HG02759 (cell line): ENCODE results near the gene TELO2.
"Not testable (repeated sequence)": the region's sequence is repeated elsewhere in the genome, so short reads cannot be mapped to it uniquely, and the experiment has no call there.

ENCODE experiments used
- ATAC-seq: cut with Tn5 transposase; IDR thresholded peaks from one replicate; pipeline ENCODE4 v1.9.1; 2021; ENCODE audit warnings: mild to moderate bottlenecking, moderate library complexity; ENCODE audit not compliant: unreplicated experiment

Gene TELO2

DNA sequence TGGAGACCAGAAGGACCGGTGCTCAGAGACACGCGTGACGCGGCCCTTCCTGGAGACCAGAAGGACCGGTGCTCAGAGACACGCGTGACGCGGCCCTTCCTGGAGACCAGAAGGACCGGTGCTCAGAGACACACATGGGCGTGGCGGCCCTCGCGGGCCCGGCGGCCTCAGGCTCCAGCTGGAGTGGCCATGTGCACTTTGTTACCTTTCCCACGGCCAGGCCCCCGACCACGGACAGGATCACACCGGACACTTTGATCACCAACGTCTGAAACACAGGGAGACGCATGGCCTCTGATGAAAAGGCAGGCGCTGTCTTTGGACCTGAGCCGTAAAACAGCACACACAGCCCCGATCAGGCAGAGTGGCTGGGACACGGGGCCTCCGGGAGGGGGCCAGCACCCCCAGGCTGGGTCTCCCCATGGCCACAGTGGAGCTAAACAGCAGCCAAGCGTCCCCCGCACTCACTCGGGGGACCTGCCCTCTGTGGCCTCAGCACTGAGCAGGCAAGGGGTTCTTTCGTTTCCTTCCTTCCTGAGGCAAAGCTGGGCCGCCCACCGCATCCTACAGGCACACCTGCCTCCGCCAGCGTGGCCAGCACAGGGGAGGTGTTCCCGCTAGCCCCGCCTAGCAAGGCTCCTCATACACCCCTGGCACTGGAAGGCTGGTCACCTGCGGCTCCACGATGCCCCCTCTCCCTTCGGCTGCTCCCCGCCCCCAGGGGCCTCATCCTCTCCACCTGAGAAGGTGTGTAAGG lies 35.5 kb upstream of the TELO2 start:
- ATAC-seq = no peak

DNA sequence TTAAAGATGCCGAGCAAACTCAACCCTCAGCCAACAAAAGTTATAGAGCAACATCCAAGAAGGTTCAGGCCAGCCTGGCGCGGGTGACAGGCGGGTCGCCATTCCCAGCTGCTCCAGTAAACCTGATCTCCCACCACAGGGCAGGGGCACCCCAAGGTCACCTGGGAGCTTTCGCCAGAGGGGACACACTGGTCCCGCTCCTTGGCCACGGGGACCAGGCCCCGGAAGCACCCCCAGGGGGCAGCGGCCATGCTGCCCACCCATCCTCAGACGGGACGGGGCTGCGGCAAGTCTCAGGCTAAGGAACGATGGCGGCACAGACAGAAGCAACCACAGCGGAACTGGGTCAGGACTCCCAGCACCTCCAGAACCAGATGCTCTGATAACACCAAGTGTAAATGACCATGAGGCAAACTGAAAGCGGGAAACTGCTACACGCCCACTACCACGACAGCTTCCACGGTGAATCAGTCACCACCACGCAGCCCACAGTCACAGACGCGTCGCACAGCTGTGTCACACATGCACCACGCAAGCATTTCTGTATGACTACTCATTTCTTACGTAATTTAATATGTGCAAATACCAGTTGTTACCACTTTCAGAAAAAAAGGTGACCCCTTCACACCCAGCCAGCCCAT lies 34.7 kb upstream of the TELO2 start:
- no peak for ATAC-seq

GRCh38 chr16:1458977-1459341 lies 34.2 kb upstream of the TELO2 start:
- peak; percentile 42 for ATAC-seq

DNA sequence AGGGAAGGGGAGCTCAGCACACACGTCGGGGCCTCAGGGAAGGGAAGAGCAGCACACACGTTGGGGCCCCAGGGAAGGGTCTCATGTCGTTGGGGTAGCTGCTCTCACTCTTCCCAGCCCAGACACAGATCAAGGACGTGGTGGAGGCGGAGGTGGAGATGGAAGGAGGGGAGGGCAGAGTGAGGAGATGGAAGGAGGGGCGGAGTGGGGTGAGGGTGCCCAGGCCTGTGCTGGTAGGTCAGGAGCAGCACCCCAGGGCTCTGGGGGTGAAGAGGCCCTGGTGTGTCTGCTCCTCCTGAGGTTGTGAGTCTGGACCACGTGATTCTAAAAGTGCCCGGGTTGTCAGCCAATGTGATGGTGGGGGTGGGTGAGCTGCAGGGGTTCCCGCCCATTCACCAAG lies 33.2 kb upstream of the TELO2 start:
- no peak for ATAC-seq

GRCh38 chr16:1460602-1461138 lies 32.5 kb upstream of the TELO2 start:
- ATAC-seq = no peak

DNA sequence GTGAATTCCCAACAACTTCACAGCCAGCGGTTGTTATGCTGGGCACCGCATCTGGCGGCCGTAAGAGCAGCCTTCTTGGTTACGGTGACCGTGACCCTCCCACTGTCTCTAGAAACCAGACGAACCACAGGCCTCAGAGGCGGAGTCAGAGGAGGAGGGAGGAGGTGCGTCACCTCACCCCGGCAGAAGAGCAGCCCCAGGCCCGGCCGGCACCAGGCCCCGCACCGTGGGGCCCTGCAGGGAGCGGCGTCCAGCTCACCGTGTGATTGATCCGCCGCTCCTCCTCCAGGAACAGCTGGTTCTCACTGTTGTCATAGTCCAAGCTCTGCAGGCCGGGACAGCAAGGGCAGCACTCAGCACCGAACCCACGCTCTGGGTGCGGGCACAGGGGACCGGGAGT lies 32.0 kb upstream of the TELO2 start:
- no peak for ATAC-seq

DNA sequence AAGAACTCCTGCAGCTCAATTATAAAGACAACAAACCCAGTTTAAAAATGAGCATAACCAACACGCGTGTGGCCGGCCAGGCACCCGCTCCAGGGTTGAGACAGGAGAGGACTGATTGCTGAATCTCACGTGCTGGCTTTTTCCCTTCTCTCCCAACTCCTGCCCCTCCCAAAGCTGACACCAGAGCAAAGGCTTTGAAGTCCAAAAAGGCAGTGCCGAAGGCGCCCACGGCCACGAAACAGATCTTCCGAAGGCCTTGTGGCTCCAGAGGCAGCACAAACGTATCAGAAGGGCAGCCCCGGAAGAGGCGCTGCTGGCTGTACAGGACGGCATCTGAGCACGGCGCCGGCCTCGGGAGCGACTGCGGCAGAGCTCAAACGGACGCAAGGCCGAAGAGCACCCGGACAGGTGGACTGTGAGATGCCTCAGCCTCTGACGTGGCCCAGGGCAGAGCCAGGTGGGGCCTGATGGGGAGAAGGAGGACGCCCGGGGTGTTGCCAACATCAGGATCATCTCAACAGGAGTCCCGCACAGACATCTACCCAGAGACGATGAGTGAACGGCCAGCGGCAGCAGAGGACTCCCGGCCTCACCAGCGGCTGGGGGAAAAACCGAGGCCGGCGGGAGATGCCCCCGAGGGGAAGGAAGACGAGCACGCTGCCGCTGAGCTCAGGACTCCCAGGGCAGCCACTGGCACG lies 28.8 kb upstream of the TELO2 start:
- no peak for ATAC-seq

- no peak for ATAC-seq
These were observed 28.1 kb upstream of the TELO2 start for GRCh38 chr16:1464894-1465566.

DNA sequence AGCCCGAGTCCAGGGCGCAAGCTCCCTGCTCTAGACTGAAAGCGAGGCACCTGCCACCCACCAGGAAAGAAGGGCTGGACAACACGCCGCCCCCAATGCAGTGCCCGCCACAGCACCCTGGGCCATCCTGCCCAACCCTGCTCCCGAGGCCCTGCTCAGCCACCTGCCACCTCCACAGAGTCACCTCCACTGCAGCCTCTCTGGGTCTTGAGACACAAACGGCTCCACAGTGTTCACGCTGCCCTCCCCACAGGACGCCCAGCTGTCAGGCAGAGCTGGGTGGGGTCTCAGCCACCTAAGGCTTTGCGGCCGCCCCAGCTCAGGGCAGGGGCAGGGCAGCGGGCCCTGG lies 27.6 kb upstream of the TELO2 start:
- no peak for ATAC-seq

- ATAC-seq = no peak
These were observed 27.1 kb upstream of the TELO2 start for GRCh38 chr16:1466054-1466453.

GRCh38 chr16:1466968-1467521 lies 26.1 kb upstream of the TELO2 start:
- ATAC-seq = no peak

GRCh38 chr16:1468426-1468810 lies 24.7 kb upstream of the TELO2 start:
- no peak for ATAC-seq

GRCh38 chr16:1469141-1469540 lies 24.0 kb upstream of the TELO2 start:
- ATAC-seq = not testable (repeated sequence)

- no peak for ATAC-seq
These were observed 23.4 kb upstream of the TELO2 start for GRCh38 chr16:1469693-1470201.

- ATAC-seq = no peak
These were observed 22.5 kb upstream of the TELO2 start for GRCh38 chr16:1470481-1471251.

- ATAC-seq = no peak
These were observed 21.5 kb upstream of the TELO2 start for GRCh38 chr16:1471569-1472194.

DNA sequence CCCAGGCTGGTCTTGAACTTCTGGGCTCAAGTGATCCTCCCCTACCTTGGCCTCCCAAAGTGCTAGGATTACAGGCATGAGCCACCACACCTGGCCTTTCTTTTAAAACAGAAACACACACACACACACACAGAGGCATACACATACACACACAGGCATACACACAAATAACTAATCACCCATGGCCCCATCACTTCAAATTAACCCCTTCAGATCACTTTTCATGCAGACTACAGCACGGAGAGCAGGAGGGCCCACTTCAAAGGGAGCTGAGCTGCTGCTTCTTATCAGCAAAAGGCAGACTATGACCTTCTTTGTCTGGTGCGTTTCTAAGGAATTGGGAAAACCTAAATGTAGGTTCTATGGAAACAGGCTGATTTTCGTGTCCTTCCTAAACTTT lies 20.2 kb upstream of the TELO2 start:
- ATAC-seq = no peak

DNA sequence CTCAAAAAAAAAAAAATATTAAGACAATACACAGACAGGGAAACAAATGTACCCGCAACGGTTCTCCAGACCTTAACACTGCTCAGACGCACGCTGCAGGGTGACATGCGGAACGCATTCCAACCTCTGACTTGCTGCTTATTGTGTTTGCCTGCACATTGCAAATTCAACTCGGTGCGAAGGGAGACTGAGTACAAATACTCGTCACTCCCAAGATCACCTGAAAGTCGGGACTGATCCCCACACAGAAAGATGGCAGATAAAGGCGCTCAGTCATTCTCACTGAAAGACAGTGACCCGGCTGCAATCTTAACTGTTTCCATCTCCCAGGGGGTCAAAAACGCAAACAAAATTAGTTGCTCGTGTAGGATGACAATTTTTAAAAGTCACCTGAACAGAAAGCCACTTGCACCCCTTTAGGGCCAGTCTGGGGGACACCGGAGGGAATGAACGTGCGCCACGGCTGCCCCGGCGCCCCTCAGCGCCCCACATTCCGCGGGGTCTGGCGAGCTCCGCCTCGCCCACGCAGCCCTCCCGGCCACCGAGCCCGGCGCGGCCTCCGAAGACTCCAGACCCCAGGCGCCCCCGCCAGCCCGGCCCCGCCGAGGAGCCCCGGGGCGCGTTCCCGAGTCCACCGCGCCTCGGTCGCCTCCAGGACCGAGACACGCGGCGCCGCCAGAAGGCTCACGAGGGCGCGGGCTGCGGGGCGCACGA lies 18.9 kb upstream of the TELO2 start:
- peak; percentile 32 for ATAC-seq
